Left cardiac atrium (tissue), 4 donors: Measurements from ENCODE around the gene TTLL10. TPM values are rescaled to one million over a fixed set of nuclear protein-coding genes. Genes with fewer than 3 reads are reported as not detected.

Experiments used
- ATAC-seq, 2 donors: fragments of 200-7000 bp; cut with Tn5 transposase; one replicate each; pipeline ENCODE4 v1.9.1; 2020; ENCODE audit warnings: mild to moderate bottlenecking in 2 of 2, moderate library complexity in 2 of 2
- DNase-seq: peaks from one replicate; pipeline ENCODE4 v3.0.0-alpha.2; 2020
- intact Hi-C, 2 donors: fragments of 100-400 bp; cut with DNase I; formaldehyde crosslinking; loops; one replicate each; pipeline versions ENCODE4 v1.14.1 to v1.15.1; 2022 to 2023
- total RNA-seq, 2 donors: library from RNA; stranded (reverse); fragmentation: NEBNext Ultra II Directional; extraction: Animal tissue kit (Norgen Biotek cat#: 25700); gene quantifications; one replicate each; pipeline ENCODE4 v1.2.1, GENCODE V29; 2021
- donor health status: DM: no; HTN: yes; CAD: no.
- donor health status: DM: no; HTN: yes; CAD: no; lungs with severe emphysema.
- donor health status: DM: yes; HTN: yes; CAD: no.
- donor health status: Dilated cardiomyopathy.

TTLL10 gene
- total RNA-seq, 2 donors from 2014 or later = not detected

GRCh38 chr1:1211541-1212441 lies 38.1 kb downstream of the TTLL10 start:
- peak; percentile 15 for DNase-seq
- no peak for ATAC-seq
- intact Hi-C loops = no loop called here

DNA sequence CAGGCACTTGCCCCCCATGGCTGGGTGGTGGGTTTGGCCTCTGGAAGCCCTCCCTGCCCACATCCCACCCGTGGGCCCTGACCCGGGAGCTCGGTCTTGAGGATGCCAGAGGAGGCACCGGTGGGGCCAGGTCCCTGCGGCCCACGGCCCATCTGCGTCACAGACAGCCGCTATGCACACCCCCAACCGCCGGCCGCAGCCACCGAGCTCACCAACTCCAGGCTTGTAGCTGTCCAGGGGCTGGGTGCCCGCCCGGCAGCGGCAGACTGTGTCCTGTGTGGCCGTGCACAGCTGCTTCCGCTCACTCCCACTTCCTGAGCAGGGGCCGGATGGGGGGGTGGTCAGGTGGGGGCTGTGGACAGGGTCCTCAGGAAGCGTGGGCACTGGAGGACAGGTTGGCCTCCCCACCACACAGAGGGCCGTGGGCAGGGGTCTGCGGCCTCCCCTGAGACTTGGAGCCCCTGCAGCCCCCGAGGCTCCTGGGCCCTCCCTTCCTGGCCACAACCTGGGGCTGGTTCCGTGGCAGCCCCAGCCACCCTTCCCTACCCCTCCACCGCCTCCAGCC lies 39.2 kb downstream of the TTLL10 start:
- peak; percentile 71 for DNase-seq
- ATAC-seq = peak; percentile 33 to 42
- intact Hi-C loops = no loop called here

DNA sequence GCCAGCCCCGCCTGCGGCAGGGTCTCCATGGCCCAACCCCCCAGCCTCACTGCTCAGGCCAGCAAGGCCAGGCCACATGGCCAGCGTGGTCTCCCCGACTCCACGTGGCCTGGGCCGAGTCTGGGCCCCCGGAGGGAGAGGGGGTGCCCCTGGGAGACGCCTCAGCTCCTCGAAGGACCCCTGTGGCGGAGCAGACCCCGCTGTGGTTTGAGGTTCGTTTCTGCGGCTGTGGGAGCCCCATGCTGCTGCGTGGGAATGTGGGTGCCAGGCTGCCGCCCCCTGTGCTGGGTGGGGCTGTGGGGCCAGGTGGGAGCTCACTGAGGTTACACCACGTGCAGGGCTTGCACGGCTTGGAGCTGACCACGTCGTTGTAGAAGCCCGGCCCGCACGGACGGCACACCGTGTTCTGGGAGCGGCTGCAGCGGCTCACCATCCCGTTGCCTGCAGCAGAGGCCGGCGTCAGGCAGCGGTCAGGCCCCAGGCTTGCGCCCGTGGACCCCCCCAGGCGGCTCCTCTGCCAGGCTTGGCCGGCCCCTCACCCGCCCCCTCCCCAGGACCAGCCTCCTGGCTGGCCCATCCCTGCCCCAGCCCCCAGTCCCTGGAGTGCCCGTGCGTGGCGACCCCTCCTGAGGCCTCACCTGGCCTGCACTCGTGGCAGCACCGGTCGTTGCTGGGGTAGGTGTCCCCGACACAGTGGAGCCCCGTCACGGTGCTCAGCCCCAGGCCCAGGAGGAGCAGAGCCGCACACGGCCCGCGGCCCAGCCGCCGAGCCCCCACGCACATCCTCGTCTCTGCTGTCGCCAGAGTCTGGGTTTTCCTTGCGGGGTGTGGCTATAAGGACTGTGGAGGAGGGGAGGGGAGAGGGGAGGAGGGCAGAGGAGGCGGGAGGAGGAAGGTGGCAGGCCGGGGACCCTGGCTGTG lies 39.9 kb downstream of the TTLL10 start, which contains the start of gene TNFRSF4:
TNFRSF4 (minus strand) TSS at position 809 of the 921 bp plus-strand sequence; CDS start at position 783, 26 bp downstream.
- ATAC-seq = no peak
- intact Hi-C loops = no loop called here
- peak; percentile 28 for DNase-seq

- intact Hi-C loops = no loop called here
- DNase-seq (no peak), ATAC-seq (no peak)
These were observed 41.5 kb downstream of the TTLL10 start for GRCh38 chr1:1215080-1215676.

GRCh38 chr1:1215881-1216605 lies 42.4 kb downstream of the TTLL10 start:
- intact Hi-C loops = no loop called here
- DNase-seq = no peak
- ATAC-seq = no peak

GRCh38 chr1:1216770-1217620 lies 43.3 kb downstream of the TTLL10 start:
- intact Hi-C loops = no loop called here
- DNase-seq = no peak

DNA sequence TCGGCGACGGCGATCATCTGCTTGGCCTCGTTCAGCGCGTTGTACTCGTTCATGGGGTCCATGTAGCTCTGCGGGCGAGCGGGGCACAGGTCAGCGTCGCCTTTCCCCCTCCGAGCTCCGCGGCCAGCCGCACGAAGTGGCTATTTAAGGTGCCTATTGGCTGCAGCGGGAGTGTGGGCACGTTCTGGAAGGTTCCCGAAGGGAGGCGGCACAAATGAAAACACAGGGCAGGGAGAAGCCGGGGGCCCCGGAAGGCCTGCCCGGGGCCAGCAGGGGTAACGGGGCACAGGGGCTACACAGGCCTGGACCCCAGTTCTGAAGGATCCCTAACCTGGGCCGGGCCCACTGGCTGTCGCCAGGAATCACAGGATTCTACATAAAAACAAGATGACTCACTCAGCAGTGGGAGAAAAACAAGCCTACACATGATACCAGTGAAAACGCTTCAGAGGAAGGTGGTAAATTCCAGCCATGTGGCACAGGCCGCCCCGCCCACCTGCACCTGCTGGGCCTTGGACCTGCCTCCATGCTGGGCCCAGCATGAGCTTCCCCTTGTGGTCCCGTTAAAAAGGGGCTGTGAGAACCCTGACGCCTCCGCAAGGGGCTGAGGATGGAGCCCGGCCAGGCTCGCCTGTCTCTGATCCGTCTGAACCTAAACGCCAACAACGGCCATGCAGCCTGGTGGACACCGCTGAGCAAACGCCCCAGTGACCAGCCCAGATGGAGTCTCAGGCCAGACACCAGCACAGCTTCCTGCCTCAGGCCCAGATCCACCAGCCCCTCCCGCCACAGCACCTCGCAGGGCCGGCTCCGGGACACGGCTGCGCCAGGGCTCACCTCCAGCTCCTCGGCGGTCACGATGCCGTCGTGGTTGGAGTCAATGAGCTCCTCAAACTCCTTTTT lies 44.2 kb downstream of the TTLL10 start:
- intact Hi-C loops = no loop called here
- no peak for DNase-seq
- no peak for ATAC-seq

More at GRCh38 chr1:1216770-1217620, 43.3 kb downstream of the TTLL10 start:
- no peak for ATAC-seq

GRCh38 chr1:1218524-1219200 lies 45.0 kb downstream of the TTLL10 start:
- DNase-seq (no peak), ATAC-seq (no peak)
- intact Hi-C loops = no loop called here

GRCh38 chr1:1219341-1219740 lies 45.7 kb downstream of the TTLL10 start:
- DNase-seq (no peak), ATAC-seq (no peak)
- intact Hi-C loops = no loop called here

DNA sequence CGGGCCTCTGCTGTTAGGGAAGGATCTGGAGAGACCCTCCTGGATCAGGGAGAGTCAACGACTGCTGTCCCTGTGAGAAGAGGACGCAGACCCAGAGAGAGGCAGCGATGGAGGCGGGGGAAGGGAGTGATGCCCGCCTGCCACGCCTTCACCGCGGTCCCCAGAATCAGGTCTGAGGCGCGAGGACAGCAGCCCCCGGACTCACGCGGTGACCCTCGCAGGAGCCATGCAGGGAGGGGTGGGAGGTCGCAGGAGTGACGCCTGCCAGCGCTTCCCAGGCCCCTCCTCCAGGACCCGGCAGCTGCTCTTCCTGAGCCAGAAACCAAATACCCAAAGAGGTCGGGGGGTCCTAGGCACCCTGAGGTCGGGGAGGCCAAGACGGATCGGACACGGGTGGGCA lies 46.5 kb downstream of the TTLL10 start:
- intact Hi-C loops = no loop called here
- ATAC-seq = no peak
- DNase-seq = no peak

DNA sequence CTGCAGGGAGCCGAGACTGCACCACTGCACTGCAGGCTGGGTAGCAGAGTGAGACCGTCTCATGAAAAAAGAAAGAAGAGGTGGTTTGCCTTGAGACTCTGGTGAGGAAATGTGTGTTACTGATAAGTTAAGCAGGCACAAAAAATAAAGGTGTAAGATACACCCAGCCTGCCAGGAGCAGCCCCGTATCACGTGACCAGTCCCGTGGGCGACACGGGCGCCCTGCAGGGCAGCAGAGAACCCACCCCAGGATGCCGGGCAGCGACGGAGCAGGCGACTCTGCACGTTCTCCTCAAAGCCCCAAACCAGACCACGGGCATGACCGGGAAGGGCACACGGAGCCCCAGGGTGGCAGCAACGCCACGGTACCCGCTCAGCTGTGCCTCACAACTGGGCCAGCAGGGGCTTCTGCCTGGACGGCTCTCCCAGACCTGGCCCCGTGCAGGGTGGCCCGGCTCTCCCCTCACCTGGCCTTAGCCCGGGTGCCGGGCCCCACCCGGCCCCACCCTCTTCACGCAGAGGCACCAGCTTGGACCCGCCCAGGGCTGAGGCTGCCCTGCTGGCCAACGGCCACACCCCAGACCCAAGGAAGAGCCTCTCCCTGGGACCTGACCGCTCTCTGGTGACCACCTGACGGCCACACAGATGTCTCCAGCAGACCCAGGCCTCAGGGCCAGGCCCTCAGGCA lies 48.4 kb downstream of the TTLL10 start:
- DNase-seq (no peak), ATAC-seq (peak in 1 of 2 donors; percentile 9)
- intact Hi-C loops = no loop called here

- intact Hi-C loops = no loop called here
- ATAC-seq (no peak), DNase-seq (no peak)
These were observed 49.0 kb downstream of the TTLL10 start for GRCh38 chr1:1222575-1223225.

DNA sequence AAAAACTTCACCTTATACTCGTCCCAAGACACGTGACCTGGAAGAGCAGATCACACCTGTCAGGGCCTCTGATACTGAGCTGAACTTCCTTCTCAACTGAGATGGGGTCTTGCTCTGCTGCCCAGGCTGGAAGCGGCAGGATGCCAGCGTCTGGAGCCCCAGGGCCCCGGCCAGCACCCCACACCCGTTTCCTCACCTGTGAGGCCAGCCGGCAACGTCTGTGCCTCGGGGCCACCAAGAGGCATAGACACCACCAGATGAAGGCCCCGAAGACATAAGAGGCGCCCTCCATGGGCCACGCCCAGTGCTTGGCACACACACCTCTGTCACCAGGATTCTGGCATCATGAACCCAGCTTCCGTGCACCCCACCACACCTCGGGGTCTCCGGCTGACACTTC lies 49.6 kb downstream of the TTLL10 start:
- DNase-seq = no peak
- ATAC-seq = no peak
- intact Hi-C loops = no loop called here

DNA sequence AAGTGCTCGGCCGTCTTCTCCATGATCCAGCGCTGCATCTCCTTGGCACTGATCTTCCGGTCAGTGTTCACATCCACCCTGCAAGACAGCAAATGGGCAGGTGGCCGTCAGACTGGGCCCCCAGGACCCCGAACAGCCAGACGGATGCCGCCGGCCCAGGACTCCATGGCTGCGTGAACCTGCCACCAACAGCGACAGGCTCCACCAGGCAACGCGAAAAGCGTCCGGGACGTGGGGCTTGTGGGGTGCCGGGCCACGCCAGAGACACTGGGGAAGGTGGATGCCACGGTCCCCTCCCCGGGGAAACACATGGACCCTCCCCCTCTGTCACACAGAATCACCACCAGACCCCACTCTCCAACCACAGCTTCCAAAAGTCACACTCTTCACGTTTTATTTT lies 50.2 kb downstream of the TTLL10 start:
- no peak for ATAC-seq
- no peak for DNase-seq
- intact Hi-C loops = no loop called here

DNA sequence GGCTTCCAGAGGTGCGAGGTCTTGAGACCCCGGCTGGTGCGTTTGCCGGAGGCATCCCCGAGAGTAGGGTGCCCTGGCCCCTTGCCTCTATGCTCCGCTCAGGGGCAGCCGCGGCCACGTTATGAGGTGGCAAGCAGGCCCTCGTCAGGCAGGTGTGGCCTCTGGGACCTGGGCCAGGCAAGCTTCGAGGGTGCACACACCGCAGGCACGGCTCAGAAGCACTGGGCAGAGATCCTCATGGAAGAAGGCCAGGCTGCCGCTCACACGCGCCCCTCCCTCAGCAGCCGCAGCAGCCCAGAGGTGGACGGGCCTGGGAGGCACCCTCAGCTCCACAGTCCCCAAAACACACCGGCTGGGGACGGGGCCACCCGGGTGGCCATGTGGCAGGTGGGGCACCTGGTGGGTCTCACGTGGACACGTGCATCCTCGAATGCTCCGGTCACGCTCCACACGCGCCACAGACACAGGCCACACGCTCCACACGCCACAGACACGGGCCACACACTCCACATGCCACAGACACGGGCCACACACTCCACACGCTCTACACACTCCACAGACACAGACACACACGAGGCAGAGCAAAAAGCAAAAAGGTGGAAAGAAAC lies 51.7 kb downstream of the TTLL10 start:
- intact Hi-C loops = no loop called here
- peak in 1 of 2 donors; percentile 18 for ATAC-seq

More for the DNA sequence above, 51.7 kb downstream of the TTLL10 start:
- no peak for DNase-seq
